Ishikawa (cell line): Measurements from ENCODE around the gene ICAM2.

Experiments used
- CEBPB ChIP-seq: IDR thresholded peaks from 2 replicates; pipeline ENCODE4 v1.6.1; 2012
- EGR1 ChIP-seq: IDR thresholded peaks from 2 replicates; pipeline ENCODE4 v1.6.1; 2012
- EP300 ChIP-seq: IDR thresholded peaks from 2 replicates; pipeline ENCODE4 v1.6.1; 2012; ENCODE audit warnings: borderline replicate concordance
- FOXM1 ChIP-seq: IDR thresholded peaks from 2 replicates; pipeline ENCODE4 v1.6.1; 2012; ENCODE audit warnings: low read depth, borderline replicate concordance
- TAF1 ChIP-seq: IDR thresholded peaks from 2 replicates; pipeline ENCODE4 v1.6.1; 2012; ENCODE audit warnings: low read depth, mild to moderate bottlenecking
- USF1 ChIP-seq: IDR thresholded peaks from 2 replicates; pipeline ENCODE4 v1.6.1; 2012

- no peak for TF ChIP-seq FOXM1
- TF ChIP-seq EGR1, result no peak
- TF ChIP-seq TAF1, result no peak
- no peak for TF ChIP-seq CEBPB
- TF ChIP-seq USF1, result no peak
- TF ChIP-seq EP300, result no peak
These were observed 10.6 kb downstream of the ICAM2 start for GRCh38 chr17:64009571-64010402.
